GM19023 (cell line): Measurements from ENCODE around the gene WDFY4.

Experiments used
- ATAC-seq: cut with Tn5 transposase; IDR thresholded peaks from one replicate; pipeline ENCODE4 v1.9.1; 2021; ENCODE audit warnings: mild to moderate bottlenecking, moderate library complexity; ENCODE audit not compliant: unreplicated experiment

The WDFY4 gene

DNA sequence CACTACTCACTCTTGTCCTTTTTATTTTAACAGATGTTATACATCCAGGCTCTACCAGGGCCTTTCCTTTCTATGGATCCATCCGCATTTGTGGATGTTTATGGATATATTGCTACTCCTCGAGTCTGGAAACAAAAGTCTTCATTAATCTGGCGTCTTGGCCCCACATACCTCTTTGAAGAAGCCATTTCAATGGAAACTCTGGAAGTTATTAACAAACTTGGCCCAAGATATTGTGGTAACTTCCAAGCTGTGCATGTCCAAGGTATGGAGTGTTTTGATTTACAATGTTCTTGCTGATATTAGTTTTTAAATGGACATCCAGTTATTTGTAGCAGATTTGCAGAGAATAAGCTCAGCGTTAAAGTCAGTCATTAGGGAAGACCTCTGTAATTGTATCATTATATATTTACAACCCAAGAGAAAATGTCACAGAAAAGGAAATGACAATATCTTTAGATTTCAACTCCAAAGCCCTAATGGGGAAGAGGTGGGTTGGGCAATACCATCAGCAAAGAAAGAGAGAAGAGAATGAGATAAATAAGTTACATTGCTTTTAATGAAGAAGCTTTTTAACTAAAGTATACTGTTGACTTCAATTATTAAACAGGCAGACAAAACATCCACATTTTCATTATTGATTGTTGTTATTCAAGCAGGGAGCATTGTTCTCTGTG is 102.1 kb downstream of the WDFY4 start:
- ATAC-seq = no peak

DNA sequence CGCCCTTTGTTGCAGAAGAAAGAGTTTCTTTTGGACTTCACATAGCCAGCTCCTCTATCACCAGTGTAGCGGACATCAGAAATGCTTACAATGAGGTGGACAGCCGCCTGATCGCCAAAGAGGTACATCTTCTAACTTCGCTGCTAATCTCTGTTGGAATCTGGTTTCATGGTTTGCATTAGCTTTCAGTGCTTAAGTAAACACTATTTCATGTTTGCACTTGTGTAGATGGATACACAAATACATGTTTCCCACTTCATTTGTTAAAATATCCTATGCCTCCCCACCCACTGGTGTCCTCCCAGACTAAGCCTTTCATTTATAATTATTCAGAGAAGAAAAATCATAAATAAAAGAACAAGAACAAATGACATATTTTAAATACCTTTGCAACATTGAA is 103.9 kb downstream of the WDFY4 start:
- ATAC-seq = no peak

DNA sequence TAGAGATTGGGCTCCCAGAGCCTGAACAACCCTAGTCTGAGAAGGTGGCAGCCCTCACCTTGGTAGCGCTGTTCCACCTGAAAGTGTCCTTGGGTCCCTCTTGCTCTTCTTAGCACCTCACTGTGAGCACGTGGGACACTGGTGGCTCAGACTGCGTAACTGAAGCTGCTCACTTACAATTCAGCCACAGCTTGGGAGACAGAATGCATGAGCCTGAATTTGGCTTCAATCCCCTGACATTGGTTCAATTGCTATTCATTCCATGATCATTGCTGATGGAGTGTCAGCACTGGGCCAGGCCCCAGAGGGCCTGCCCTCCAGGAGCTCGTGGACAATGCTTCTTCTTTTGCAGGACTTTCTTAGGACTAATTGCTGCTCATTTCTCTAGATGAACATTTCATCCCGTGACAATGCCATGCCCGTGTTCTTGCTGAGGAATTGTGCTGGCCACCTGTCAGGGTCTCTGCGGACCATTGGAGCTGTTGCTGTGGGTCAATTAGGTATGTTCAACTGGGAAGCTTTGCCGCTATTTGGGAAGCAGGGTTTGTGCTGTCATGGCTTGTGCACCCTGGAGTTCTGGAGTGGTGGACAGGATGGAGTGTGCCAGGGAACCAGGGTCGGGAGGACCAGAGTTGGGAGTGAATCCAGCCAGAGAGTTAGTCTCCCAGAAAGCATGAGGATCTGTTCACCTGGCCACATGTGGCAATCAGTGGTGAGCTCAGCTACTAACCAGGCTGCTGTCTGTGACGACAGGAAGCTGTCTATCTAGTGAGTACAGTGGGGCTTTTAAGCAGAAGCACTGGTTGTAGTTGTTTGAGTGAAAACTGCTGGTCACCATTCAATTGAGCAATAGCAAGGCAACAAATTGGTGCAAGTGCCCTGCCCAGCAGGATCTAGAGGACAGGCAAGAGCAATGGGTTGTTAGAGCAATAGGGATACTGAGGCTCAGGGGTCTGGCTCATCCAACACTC is 105.1 kb downstream of the WDFY4 start:
- ATAC-seq = no peak

DNA sequence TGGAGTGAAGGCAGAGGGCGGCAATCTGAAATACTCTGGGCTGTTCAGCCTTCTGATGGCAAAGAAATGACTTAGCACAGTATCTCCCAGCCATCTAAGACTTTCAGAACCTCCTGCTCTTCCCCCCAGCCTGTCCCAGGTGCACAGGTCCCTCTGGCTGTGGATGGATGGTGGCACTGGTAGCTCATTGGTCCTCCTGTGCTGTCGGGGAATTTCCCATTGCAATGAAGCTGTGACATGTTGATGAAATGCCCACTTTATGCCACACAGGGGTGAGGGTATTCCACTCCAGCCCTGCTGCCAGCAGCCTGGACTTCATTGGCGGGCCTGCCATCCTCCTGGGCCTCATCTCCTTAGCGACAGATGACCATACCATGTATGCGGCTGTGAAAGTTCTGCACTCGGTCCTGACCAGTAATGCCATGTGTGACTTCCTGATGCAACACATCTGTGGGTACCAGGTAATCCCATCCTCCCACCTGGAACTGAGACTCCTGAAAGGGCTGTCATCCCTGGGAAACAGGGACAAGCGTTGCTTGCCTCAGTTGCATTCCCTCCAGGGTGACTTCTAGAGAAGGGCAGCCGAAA is 105.9 kb downstream of the WDFY4 start:
- no peak for ATAC-seq

- ATAC-seq = no peak
Observed at GRCh38 chr10:48791267-48791928, 106.7 kb downstream of the WDFY4 start.

GRCh38 chr10:48792121-48792520 is 107.4 kb downstream of the WDFY4 start:
- no peak for ATAC-seq

DNA sequence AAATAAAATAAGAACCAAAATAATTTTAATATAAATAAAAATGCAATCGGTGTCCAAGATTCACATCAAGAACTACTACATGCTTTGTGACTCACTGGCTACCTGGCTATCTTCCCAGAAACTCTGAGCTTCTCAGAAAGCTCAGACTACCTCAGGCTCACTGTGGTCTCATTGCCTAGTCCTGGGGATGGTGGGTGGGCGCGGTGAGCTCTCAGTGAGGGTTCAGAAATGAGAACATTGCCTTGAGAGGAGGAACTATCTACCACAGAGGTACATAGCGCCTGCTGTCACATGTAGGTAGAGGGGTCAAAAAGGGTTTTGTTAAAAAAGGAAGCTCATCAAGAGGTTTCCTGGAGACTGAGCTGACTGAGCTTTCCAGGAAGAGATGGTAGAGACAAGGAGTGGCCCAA is 108.0 kb downstream of the WDFY4 start:
- no peak for ATAC-seq

GRCh38 chr10:48794074-48794473 is 109.4 kb downstream of the WDFY4 start:
- ATAC-seq = no peak

GRCh38 chr10:48796713-48797245 is 112.1 kb downstream of the WDFY4 start:
- ATAC-seq = no peak

- ATAC-seq = no peak
Observed at GRCh38 chr10:48797830-48798229, 113.2 kb downstream of the WDFY4 start.

- no peak for ATAC-seq
Observed at GRCh38 chr10:48798481-48799254, 114.0 kb downstream of the WDFY4 start.

DNA sequence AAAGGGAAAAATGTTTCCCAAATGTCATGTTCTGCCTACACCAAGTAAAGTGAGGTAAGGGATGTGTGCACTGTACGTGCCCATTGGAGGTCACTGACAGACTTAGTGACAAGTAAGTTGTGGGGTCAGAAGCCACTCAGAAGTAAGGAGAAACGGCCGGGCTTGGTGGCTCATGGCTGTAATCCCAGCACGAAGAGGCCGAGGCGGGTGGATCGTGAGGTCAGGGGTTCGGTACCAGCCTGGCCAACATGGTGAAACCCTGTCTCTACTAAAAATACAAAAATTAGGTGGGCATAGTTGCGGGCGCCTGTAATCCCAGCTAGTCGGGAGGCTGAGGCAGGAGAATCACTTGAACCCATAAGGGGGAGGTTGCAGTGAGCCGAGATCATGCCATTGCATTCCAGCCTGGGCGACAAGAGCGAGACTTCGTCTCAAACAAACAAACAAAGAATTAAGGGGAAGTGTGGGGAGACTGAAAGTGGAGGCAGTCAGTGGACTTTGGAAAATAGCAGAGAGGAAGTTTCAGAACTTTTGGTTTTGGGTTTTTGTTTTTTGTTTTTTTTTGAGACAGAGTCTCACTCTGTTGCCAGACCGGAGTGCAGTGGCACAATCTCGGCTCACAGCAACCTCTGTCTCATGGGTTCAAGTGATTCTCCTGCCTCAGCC is 114.8 kb downstream of the WDFY4 start:
- no peak for ATAC-seq

DNA sequence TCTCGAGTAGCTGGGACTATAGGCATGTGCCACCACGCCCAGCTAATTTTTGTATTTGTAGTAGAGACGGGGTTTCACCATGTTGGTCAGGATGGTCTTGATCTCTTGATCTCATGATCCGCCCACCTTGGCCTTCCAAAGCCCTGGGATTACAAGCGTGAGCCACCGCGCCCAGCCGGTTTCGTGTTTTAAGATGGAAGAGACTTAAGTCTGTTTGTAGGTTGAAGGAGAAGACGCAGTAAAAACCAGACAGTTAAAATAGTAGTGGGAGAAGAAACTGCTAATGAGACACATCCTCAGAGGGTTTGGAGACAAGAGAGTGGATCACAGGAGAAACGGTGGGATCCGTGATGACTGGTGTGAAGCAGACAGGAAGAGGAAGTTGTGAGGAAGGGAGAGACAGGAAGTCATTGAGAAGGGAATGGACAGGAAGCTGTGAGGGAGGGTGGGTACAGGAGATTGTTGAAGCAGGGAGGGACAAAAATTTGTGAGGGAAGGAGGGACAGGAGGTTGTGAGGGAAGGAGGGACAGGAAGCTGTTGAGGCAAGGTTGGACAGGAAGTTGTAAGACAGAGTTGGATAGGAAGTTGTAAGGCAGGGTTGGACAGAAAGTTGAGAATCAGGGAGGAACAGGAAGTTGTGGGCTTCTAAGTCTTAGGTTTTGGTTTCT is 115.5 kb downstream of the WDFY4 start:
- ATAC-seq = no peak

GRCh38 chr10:48801001-48801421 is 116.3 kb downstream of the WDFY4 start:
- no peak for ATAC-seq

DNA sequence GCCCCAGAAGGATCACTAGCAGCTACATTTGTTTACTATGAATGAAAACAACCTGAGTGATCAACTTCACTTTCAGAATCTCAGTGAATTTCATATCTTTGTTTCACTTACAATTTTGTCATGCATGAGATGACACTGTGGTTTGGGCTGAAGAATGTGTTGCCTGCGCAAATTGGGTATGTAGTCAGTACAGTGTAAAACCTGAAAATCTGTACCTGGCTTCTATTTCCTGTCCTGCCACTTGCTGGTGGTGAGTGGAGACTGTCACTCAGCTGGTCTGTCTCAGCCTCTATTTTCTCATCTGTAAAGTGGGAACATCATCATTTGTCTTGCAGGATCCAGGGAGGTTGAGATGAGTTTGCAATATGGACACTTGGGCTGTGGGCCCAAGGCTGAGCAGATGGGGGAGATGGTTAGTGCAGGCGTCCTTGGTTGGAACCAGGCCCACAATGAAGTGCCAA is 118.0 kb downstream of the WDFY4 start:
- ATAC-seq = peak; percentile 92

DNA sequence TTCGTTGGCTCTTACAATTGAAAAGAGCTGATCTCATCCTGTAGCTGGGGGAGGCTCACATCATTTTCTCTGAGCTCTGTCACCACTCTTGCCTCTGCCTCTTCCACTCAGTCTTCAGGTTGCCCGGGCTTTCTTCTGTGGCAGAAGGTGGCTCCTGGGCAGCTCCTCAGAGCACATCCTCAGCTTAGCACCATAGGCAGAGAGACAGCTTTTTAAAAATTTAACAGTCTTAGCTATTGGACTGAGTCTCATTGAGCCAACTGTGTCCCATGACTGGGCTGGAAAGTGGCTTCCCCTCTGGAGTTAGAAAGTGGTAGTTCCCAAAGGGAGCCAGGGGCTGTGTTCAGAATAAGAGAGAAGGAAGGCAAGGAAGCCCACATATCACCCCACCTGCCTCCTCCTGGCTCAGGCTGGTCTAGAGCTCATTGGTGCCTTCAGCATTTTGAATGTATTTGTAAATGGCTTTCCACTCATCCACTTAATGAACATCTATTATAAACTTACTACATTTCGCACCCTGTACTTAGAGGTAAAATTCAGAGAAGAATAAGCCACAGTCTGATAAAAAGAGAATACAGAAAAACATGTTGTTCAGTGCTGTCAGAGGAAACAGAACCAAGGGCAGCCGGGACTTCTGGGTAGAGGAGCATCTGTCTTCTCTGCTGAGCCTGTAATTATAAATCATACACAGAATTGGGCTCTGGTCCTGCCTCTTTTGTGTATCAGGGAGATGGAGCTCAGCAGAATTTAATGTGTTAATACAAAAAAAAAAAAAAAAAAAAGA is 119.3 kb downstream of the WDFY4 start:
- ATAC-seq = no peak

DNA sequence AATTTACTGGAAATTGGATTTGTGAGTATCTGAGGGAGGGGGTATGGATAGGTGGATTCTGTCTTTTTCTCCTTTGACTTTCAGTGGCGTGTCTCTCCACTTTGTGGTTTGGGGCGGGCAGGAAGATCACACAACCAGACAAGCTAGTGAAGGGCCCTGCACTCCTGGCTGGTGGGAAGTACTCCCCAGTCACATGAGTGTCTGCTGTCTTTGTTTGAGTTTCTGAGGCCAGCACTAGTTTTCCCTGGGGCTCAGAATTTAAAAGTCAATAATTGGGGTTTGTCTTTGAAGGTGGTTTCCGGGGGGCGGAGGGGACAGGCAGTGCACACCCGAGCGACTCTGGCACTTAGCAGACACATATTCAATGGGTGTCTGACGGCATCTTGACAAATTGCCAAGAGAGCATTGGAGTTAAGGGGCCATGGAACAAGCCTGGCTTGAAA is 120.1 kb downstream of the WDFY4 start:
- no peak for ATAC-seq

GRCh38 chr10:48805411-48805810 is 120.7 kb downstream of the WDFY4 start:
- no peak for ATAC-seq
